ENCODE data around the gene NOS1.

NOS1 gene

DNA sequence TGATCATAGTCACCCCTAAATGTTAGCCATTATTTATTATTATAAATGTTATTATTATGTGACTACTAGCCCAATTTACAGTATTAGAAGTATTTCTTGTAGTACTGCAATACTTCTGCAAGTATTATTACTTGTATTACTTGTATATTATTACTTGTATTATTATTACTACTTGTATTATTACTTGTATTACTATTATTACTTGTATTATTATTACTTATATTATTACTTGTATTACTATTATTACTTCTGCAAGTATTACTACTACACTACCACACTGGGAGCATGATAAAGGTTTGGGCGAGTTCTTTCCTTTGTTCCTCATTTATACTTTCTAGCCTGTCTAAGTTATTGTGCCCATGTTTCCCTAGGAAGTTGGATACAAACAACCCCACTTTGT, 67.9 kb downstream of the NOS1 start:
- no peak for DNase-seq (ENCODE audit: low spot score)
- no peak for TF ChIP-seq CTCF (IDR thresholded peaks at IDR 0.05; ENCODE audit: extremely low read depth, missing control alignments)

GRCh38 chr12:117292688-117293087, 68.7 kb downstream of the NOS1 start:
- no peak for TF ChIP-seq CTCF (IDR thresholded peaks at IDR 0.05; ENCODE audit: extremely low read depth, missing control alignments)
- DNase-seq (ENCODE audit: low spot score) = no peak

- no peak for DNase-seq (ENCODE audit: low spot score)
- no peak for TF ChIP-seq CTCF (IDR thresholded peaks at IDR 0.05; ENCODE audit: extremely low read depth, missing control alignments)
Measured at GRCh38 chr12:117284140-117284539, 77.3 kb downstream of the NOS1 start.

DNA sequence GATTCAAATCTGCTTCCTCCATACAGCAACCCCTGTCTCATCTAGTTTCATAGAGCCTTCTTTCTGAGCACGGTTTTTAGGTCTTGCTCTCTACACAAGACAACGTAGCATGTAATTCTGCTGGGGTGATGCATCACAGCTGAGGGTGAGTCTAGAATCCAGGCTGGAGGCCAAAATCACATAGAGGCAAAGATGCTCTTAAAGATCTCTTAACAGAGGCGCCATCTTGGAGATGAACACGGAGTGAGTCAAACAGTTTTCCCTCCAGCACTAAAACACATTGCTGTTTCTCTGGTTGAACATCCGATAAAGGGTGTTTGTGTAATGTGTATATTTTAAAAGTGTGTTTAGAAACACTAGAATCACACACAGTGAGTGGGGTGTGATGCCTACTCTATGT, 78.9 kb downstream of the NOS1 start:
- TF ChIP-seq CTCF (IDR thresholded peaks at IDR 0.05; ENCODE audit: extremely low read depth, missing control alignments) = no peak
- no peak for DNase-seq (ENCODE audit: low spot score)

DNA sequence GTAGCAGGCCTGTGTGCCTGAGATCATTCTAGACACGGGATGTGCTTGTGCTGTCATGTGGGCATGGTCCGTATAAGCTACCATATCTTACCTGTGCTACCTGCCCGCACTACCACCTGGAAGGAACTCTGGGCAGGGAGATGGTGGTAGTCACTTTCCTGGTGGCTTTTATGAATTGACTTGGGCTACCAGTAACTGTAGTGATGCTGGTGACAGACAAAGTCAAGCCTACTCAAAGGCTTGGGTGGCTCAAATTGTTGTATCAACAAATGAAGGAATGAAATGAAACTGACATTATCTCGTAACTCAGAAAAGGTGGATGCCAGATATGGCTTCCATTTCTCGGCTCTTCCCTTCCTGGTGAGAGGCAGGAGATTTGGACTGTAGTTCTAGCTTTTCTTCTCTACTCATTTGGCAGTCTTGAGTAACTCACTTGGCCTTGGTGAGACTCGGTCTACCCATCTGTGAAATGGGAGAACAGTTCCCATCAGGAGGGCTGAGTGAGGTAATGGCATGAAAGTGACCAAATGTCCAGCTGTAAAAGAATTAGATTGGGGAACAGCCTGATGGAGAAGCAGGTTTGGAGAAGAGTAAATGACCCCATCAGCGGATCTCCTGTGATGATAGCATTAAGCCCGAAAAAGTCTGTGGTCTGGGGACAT, 81.3 kb downstream of the NOS1 start:
- DNase-seq (ENCODE audit: low spot score) = no peak
- TF ChIP-seq CTCF (IDR thresholded peaks at IDR 0.05; ENCODE audit: extremely low read depth, missing control alignments) = no peak

- no peak for DNase-seq (ENCODE audit: low spot score)
- no peak for TF ChIP-seq CTCF (IDR thresholded peaks at IDR 0.05; ENCODE audit: extremely low read depth, missing control alignments)
Measured at GRCh38 chr12:117279606-117280005, 81.8 kb downstream of the NOS1 start.

DNA sequence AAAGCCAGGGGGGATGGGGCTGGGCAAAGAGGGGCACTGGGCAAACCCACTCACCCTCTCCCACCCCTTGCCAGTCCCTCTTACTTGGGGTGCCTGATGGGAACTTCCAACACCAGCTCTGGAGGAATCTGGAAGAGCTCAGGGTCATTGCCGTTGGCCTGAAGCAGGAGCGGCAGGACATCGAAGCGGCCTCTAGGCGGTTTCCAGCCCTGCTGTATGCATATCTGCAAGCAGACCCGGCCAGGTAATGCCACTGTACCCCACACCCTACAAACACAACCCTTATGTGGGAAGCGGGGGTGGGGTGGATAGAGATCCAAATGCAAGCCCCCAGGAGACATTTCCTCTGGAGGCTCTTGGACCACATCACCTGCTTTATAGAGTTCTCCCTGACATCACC, 83.6 kb downstream of the NOS1 start:
- no peak for TF ChIP-seq CTCF (IDR thresholded peaks at IDR 0.05; ENCODE audit: extremely low read depth, missing control alignments)

More for the DNA sequence above, 83.6 kb downstream of the NOS1 start:
- DNase-seq (ENCODE audit: low spot score) = no peak

Measured in GM20000 (cell line).